HG02938 (cell line): Measurements from ENCODE around the gene TBX15.
A peak's percentile ranks its signal among the peaks of the same experiment; 100 is the strongest.

ENCODE experiments used
- ATAC-seq: cut with Tn5 transposase; IDR thresholded peaks from one replicate; pipeline ENCODE4 v1.9.1; 2021; ENCODE audit warnings: mild to moderate bottlenecking, moderate library complexity; ENCODE audit not compliant: unreplicated experiment

The TBX15 gene

GRCh38 chr1:118899340-118899739, 88.8 kb downstream of the TBX15 start:
- ATAC-seq, result no peak

- no peak for ATAC-seq
These were observed 89.4 kb downstream of the TBX15 start for GRCh38 chr1:118898712-118899111.

GRCh38 chr1:118896416-118896815, 91.7 kb downstream of the TBX15 start:
- no peak for ATAC-seq

GRCh38 chr1:118894836-118895235, 93.3 kb downstream of the TBX15 start:
- no peak for ATAC-seq

GRCh38 chr1:118890851-118891384, 97.2 kb downstream of the TBX15 start:
- no peak for ATAC-seq

GRCh38 chr1:118884946-118885345, 103.2 kb downstream of the TBX15 start:
- ATAC-seq, result no peak

- ATAC-seq, result no peak
These were observed 106.4 kb downstream of the TBX15 start for GRCh38 chr1:118881751-118882150.

GRCh38 chr1:118878661-118879060, 109.5 kb downstream of the TBX15 start:
- no peak for ATAC-seq

GRCh38 chr1:118877668-118878396, 110.3 kb downstream of the TBX15 start:
- ATAC-seq, result no peak

GRCh38 chr1:118871582-118872171, 116.5 kb downstream of the TBX15 start:
- no peak for ATAC-seq

- ATAC-seq, result no peak
These were observed 119.8 kb downstream of the TBX15 start for GRCh38 chr1:118868387-118868786.

GRCh38 chr1:118866330-118866729, 121.8 kb downstream of the TBX15 start:
- ATAC-seq, result no peak

- no peak for ATAC-seq
These were observed 124.5 kb downstream of the TBX15 start for GRCh38 chr1:118863688-118864087.

GRCh38 chr1:118862755-118863154, 125.4 kb downstream of the TBX15 start:
- peak; percentile 71 for ATAC-seq

GRCh38 chr1:118861216-118861615, 126.9 kb downstream of the TBX15 start:
- no peak for ATAC-seq

GRCh38 chr1:118859999-118860398, 128.1 kb downstream of the TBX15 start:
- no peak for ATAC-seq

- no peak for ATAC-seq
These were observed 141.7 kb downstream of the TBX15 start for GRCh38 chr1:118846443-118846842.

- no peak for ATAC-seq
These were observed 145.5 kb downstream of the TBX15 start for GRCh38 chr1:118842452-118843201.

GRCh38 chr1:118841521-118841920, 146.6 kb downstream of the TBX15 start:
- ATAC-seq, result no peak
